COLO829 (cell line): ENCODE data around the gene GRIP1.

ENCODE experiments used
- DNase-seq: peaks from one replicate; pipeline ENCODE4 v3.0.0; 2012; ENCODE audit warnings: low spot score

Gene GRIP1

GRCh38 chr12:66380769-66381535 lies 297.9 kb downstream of the GRIP1 start:
- no peak for DNase-seq

GRCh38 chr12:66379616-66380015 lies 299.3 kb downstream of the GRIP1 start:
- DNase-seq: no peak

DNA sequence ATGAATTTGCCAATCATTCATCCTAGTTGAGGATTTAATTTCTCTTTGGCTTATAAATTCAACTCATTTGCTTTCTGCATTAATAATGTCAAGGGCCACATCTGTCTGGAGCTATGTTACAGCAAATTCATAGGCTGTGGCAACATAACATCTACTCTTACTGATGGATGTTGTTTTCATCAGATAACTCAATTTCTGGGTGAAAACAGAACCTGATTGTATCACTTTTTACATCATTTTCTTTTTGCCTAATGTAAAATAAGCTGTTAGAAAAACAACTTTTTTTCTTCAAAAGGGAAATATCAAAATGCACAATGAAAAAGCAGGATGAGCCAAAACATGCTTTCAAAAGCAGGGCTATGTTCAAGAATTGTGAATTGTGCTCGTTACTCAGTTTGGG lies 303.3 kb downstream of the GRIP1 start:
- no peak for DNase-seq

DNA sequence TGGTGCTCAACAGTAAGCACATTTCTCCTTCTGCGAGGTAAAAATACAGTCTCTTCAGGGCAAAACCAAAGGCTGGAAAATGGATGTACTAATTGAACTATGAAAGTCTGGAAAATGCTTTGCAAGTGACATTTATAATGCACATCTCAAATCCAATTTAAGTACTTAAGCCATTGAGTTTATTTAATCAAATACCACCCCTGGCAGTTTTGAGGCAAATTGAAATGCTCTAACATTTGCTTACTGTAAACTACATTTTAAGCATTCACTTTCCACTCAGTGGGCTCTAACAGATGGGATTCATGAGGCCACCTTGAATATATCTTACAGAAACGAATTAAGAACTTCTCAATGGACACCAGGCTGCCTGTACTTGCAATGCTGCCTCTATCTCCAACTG lies 306.9 kb downstream of the GRIP1 start:
- no peak for DNase-seq

DNA sequence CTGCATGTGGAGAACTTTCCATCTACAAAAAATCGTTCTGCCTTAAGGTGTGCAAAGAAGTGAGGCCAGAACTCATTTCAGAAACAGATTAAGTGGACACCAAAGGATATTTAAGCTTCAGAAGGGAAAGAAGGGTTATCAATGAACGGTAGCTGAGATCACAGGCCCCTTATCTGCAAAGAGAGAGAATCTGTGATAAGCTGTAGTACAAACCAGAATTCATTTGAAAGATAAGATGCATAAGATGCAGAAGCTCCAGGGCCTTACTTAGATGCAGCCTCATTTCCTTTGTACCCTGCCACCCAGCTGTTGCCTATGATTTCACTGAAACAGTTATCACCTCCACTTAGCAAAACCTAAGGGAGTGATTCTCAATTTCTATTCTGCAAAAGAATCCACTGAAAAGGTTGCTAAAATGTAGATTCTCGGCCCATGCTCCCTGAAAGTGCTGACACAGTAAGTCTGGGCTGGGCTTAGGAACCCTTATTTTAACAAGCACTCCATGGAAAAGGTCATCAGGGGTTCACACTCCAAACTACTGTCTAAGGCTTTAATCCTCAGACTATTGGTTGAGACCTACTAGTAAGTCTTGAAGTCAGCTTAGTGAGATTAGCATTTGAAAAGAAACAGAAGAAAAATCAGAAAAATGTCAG lies 311.7 kb downstream of the GRIP1 start:
- DNase-seq: no peak

GRCh38 chr12:66365718-66366490 lies 313.0 kb downstream of the GRIP1 start:
- no peak for DNase-seq

DNA sequence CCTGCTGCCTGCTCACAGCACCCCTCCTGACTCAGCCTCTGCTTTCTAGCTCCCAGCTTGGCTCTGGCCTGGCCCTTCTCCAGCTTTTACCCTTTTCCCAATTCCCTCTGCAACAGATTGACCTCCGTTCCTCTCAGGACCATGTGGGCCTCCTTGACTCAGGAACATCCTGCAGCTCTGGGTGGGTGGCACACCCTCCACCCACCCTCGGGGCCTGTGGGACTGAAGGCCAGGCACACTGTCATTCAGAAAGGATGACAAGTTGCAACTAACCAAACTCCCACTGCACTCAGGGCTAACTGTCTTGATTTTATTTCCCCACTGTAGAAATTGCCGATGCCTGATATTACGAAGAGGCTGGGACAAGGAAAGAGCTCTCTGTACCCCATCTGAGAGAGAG lies 317.2 kb downstream of the GRIP1 start:
- no peak for DNase-seq

- DNase-seq: no peak
Observed at GRCh38 chr12:66359300-66359699, 319.6 kb downstream of the GRIP1 start.

GRCh38 chr12:66354291-66354690 lies 324.6 kb downstream of the GRIP1 start:
- DNase-seq: no peak

DNA sequence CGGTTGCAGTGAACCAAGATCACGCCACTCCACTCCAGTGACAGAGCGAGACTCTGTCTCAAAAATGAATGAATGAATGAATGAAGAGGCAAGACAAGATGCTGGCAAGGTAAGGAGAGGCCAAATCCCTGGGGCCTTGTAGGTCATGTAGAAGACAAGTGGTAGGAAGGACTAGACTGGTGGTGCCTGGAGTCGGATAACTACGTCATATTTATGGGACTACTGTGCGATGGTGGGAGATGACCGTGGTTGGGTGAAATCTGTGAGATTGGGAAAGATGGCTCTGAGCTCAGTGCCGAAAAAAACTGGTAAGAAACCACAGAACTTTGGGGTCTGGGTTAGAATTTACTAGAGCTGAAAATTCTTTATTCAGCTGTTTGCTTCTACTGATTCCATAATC lies 326.0 kb downstream of the GRIP1 start:
- DNase-seq: no peak

GRCh38 chr12:66352197-66352596 lies 326.7 kb downstream of the GRIP1 start:
- no peak for DNase-seq

GRCh38 chr12:66351301-66351700 lies 327.6 kb downstream of the GRIP1 start:
- no peak for DNase-seq

- DNase-seq: no peak
Observed at GRCh38 chr12:66345956-66346355, 332.9 kb downstream of the GRIP1 start.

- no peak for DNase-seq
Observed at GRCh38 chr12:66345212-66345611, 333.7 kb downstream of the GRIP1 start.

DNA sequence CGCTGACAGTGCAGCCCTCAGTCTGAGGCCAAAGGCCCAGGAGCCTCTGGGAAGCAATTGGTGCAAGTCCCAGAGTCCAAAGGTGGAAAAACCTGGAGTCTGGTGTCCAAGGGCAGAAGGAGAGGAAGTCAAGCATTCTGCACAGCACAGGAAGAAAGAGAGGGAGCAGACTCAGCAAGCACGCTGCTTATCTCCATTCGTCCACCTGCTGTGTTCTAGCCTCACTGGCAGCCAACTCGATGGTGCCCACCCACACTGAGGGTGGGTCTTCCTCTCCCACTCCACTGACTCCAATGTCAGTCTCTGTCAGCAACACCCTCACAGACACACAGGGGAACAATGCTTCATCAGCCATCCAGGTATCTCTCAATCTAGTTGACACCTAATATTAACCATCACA lies 337.8 kb downstream of the GRIP1 start:
- DNase-seq: no peak

GRCh38 chr12:66340131-66340530 lies 338.7 kb downstream of the GRIP1 start:
- DNase-seq: no peak

- no peak for DNase-seq
Observed at GRCh38 chr12:66337381-66338010, 341.4 kb downstream of the GRIP1 start.

GRCh38 chr12:66335746-66336145 lies 343.1 kb downstream of the GRIP1 start:
- DNase-seq: no peak

GRCh38 chr12:66331814-66332213 lies 347.1 kb downstream of the GRIP1 start:
- no peak for DNase-seq

DNA sequence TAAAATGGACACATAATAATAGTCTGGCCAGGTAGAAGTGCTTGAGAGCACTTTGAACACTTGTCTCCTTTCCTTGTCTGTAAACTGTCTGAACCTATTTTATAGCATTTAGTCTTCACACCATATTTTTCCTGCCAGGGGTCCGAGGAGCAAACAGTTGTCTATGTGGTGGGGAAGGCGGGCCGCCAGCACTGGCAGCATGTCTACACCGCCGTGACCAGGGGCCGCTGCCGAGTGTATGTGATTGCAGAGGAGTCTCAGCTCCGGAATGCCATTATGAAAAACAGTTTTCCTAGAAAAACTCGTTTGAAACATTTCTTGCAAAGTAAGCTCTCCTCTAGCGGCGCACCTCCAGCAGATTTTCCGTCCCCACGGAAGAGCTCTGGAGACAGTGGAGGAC lies 347.9 kb downstream of the GRIP1 start:
- no peak for DNase-seq

DNA sequence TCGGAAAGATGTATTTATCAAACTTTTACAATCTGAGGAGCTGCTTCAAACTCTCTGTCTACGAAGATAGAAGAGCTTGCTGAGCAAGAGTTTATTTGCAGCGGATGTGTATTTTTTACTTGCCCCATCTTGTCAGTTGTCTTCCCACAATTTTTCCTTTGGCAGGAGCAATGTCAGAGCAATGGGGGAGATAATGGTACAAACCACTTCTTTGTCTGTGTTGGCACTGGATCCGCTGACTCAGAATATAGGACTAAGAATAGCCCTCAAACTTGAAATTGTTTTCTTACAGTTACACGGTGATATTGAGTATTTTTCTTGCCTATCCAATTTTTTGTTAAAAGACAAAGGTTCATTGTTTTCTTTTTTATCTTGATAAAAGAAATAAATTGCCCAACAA lies 348.9 kb downstream of the GRIP1 start:
- peak; percentile 90 for DNase-seq

GRCh38 chr12:66323017-66323416 lies 355.9 kb downstream of the GRIP1 start:
- no peak for DNase-seq

DNA sequence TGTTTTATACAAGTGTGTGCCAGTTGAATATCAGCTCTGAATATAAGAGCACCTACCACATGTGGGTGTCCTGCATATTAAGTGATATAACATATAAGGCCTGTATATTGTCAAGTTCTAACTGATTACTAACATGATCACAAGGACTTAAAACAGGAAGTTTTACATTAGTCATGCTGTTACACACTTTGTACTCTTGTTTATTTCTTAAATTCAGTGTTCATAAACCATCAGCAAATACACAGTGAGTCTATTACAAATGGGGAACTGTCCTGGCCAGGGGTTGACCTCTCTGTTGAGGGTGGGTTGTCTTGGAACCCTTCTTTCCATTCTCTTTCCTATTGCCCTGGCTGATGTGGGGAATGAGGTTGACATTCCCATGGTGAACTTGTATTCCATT lies 357.4 kb downstream of the GRIP1 start:
- DNase-seq: no peak
